HG03378 (cell line): Measurements from ENCODE around the gene DPP6.

Experiments
- ATAC-seq: cut with Tn5 transposase; IDR thresholded peaks from one replicate; pipeline ENCODE4 v1.9.1; 2021; ENCODE audit warnings: mild to moderate bottlenecking, moderate library complexity; ENCODE audit not compliant: unreplicated experiment

DPP6 gene

GRCh38 chr7:154217688-154218340, 165.6 kb downstream of the DPP6 start:
- no peak for ATAC-seq

GRCh38 chr7:154231732-154232131, 179.5 kb downstream of the DPP6 start:
- no peak for ATAC-seq

GRCh38 chr7:154232700-154233099, 180.5 kb downstream of the DPP6 start:
- no peak for ATAC-seq

- ATAC-seq, result no peak
These were observed 189.8 kb downstream of the DPP6 start for GRCh38 chr7:154241988-154242387.

- no peak for ATAC-seq
These were observed 190.5 kb downstream of the DPP6 start for GRCh38 chr7:154242709-154243108.

- no peak for ATAC-seq
These were observed 199.8 kb downstream of the DPP6 start for GRCh38 chr7:154252046-154252445.

- no peak for ATAC-seq
These were observed 201.6 kb downstream of the DPP6 start for GRCh38 chr7:154253810-154254209.

- ATAC-seq, result no peak
These were observed 203.1 kb downstream of the DPP6 start for GRCh38 chr7:154255324-154255723.

- no peak for ATAC-seq
These were observed 204.0 kb downstream of the DPP6 start for GRCh38 chr7:154256150-154256549.

- ATAC-seq, result no peak
These were observed 207.2 kb downstream of the DPP6 start for GRCh38 chr7:154259396-154259795.

- ATAC-seq, result no peak
These were observed 235.2 kb downstream of the DPP6 start for GRCh38 chr7:154287356-154287755.

GRCh38 chr7:154289119-154289518, 236.9 kb downstream of the DPP6 start:
- ATAC-seq, result no peak

GRCh38 chr7:154296443-154296842, 244.2 kb downstream of the DPP6 start:
- no peak for ATAC-seq

GRCh38 chr7:154299736-154300135, 247.5 kb downstream of the DPP6 start:
- ATAC-seq, result no peak

- no peak for ATAC-seq
These were observed 250.2 kb downstream of the DPP6 start for GRCh38 chr7:154302380-154302779.

GRCh38 chr7:154304231-154304630, 252.0 kb downstream of the DPP6 start:
- no peak for ATAC-seq

GRCh38 chr7:154304740-154305700, 252.8 kb downstream of the DPP6 start:
- ATAC-seq, result no peak

GRCh38 chr7:154306036-154306435, 253.8 kb downstream of the DPP6 start:
- ATAC-seq, result no peak

- ATAC-seq, result no peak
These were observed 256.7 kb downstream of the DPP6 start for GRCh38 chr7:154308928-154309327.

GRCh38 chr7:154310114-154310513, 257.9 kb downstream of the DPP6 start:
- ATAC-seq, result no peak

GRCh38 chr7:154324196-154324595, 272.0 kb downstream of the DPP6 start:
- ATAC-seq, result no peak

GRCh38 chr7:154326421-154326820, 274.2 kb downstream of the DPP6 start:
- no peak for ATAC-seq
